Mucosa of rectum (tissue), 2 donors: ENCODE data around the gene ICAM5.

Source experiments
- H3K27ac ChIP-seq, 2 donors: one replicate each; pipeline ENCODE4 v1.7.0; 2013; ENCODE audit warnings: inconsistent platforms in 2 of 2, low read depth in 2 of 2, low read length in 2 of 2
- H3K27me3 ChIP-seq, 2 donors: one replicate each; pipeline ENCODE4 v1.7.0; 2013; ENCODE audit warnings: low read length in 2 of 2; ENCODE audit not compliant: control insufficient read depth in 2 of 2, insufficient read depth in 2 of 2
- H3K36me3 ChIP-seq, 2 donors: one replicate each; pipeline ENCODE4 v1.7.0; 2013; ENCODE audit warnings: low read length in 2 of 2; ENCODE audit not compliant: control insufficient read depth in 2 of 2, insufficient read depth in 2 of 2
- H3K4me1 ChIP-seq, 2 donors: one replicate each; pipeline ENCODE4 v1.7.0; 2013; ENCODE audit warnings: low read length in 2 of 2, mild to moderate bottlenecking in 1 of 2; ENCODE audit not compliant: control insufficient read depth in 2 of 2, insufficient read depth in 2 of 2
- H3K4me3 ChIP-seq, 2 donors: one replicate each; pipeline ENCODE4 v1.7.0; 2013; ENCODE audit warnings: low read length in 2 of 2
- H3K9ac ChIP-seq, 2 donors: one replicate each; pipeline ENCODE4 v1.7.0; 2013; ENCODE audit warnings: low read length in 2 of 2, low read depth in 1 of 2, mild to moderate bottlenecking in 1 of 2
- H3K9me3 ChIP-seq, 2 donors: one replicate each; pipeline ENCODE4 v1.7.0; 2013; ENCODE audit warnings: low read length in 2 of 2; ENCODE audit not compliant: control insufficient read depth in 2 of 2
- donor health status: healthy.
- donor health status: Normal muscosa, but diverticular disease.

Gene ICAM5

GRCh38 chr19:10290876-10291553 lies 1.3 kb downstream of the ICAM5 start:
- Histone ChIP-seq H3K4me1 (peaks cover 43 to 53% of the 10 kb centered on the region in 2 donors), H3K27ac (no peak overlapping the region), H3K9ac (peak overlapping the region in 1 of 2 donors; percentile 11), H3K9me3 (no peaks in the 10 kb centered on the region), H3K27me3 (peaks cover 67 to 73% of the 10 kb centered on the region in 2 donors), H3K4me3 (peak overlapping the region; percentile 51 to 65), H3K36me3 (peaks cover 0 to under 1% of the 10 kb centered on the region in 2 donors)

GRCh38 chr19:10291554-10292205 lies 1.9 kb downstream of the ICAM5 start:
- Histone ChIP-seq H3K27me3 (peaks cover 71 to 73% of the 10 kb centered on the region in 2 donors), H3K36me3 (no peaks in the 10 kb centered on the region), H3K9me3 (no peaks in the 10 kb centered on the region), H3K4me1 (peaks cover 45 to 52% of the 10 kb centered on the region in 2 donors), H3K4me3 (peak overlapping the region; percentile 51 to 65), H3K9ac (peak overlapping the region in 1 of 2 donors; percentile 18), H3K27ac (no peak overlapping the region)

- H3K4me3 ChIP-seq: peak overlapping the region; percentile 51 to 65
- peak overlapping the region in 1 of 2 donors; percentile 18 for H3K9ac ChIP-seq
- H3K27ac ChIP-seq: no peak overlapping the region
- H3K27me3 ChIP-seq: peaks cover 71 to 73% of the 10 kb centered on the region in 2 donors
- H3K36me3 ChIP-seq: no peaks in the 10 kb centered on the region
- H3K9me3 ChIP-seq: no peaks in the 10 kb centered on the region
- H3K4me1 ChIP-seq: peaks cover 42 to 51% of the 10 kb centered on the region in 2 donors
These were observed 2.5 kb downstream of the ICAM5 start for GRCh38 chr19:10292206-10292788.

- H3K9ac ChIP-seq: no peak overlapping the region
- no peak overlapping the region for H3K27ac ChIP-seq
- peaks cover 64 to 66% of the 10 kb centered on the region in 2 donors for H3K27me3 ChIP-seq
- no peaks in the 10 kb centered on the region for H3K9me3 ChIP-seq
- H3K4me3 ChIP-seq: peak overlapping the region; percentile 51 to 65
- peaks cover 37 to 46% of the 10 kb centered on the region in 2 donors for H3K4me1 ChIP-seq
- H3K36me3 ChIP-seq: no peaks in the 10 kb centered on the region
These were observed 3.3 kb downstream of the ICAM5 start for GRCh38 chr19:10292789-10293636.

GRCh38 chr19:10293637-10294367 lies 4.0 kb downstream of the ICAM5 start:
- peaks cover 33 to 45% of the 10 kb centered on the region in 2 donors for H3K4me1 ChIP-seq
- H3K4me3 ChIP-seq: no peak overlapping the region
- no peak overlapping the region for H3K27ac ChIP-seq
- H3K27me3 ChIP-seq: peaks cover 60 to 62% of the 10 kb centered on the region in 2 donors
- H3K36me3 ChIP-seq: no peaks in the 10 kb centered on the region
- H3K9ac ChIP-seq: no peak overlapping the region
- H3K9me3 ChIP-seq: no peaks in the 10 kb centered on the region

- Histone ChIP-seq H3K36me3 (no peaks in the 10 kb centered on the region), H3K27me3 (peaks cover 55 to 57% of the 10 kb centered on the region in 2 donors), H3K27ac (no peak overlapping the region), H3K4me3 (no peak overlapping the region), H3K9me3 (no peaks in the 10 kb centered on the region), H3K9ac (no peak overlapping the region), H3K4me1 (peaks cover 28 to 40% of the 10 kb centered on the region in 2 donors)
These were observed 4.6 kb downstream of the ICAM5 start for GRCh38 chr19:10294368-10294697.

GRCh38 chr19:10295305-10295846 lies 5.6 kb downstream of the ICAM5 start:
- Histone ChIP-seq H3K4me3 (peak overlapping the region; percentile 32 to 71), H3K27me3 (peaks cover 48 to 55% of the 10 kb centered on the region in 2 donors)

GRCh38 chr19:10295847-10296591 lies 6.3 kb downstream of the ICAM5 start:
- H3K4me1 ChIP-seq: peaks cover 17 to 29% of the 10 kb centered on the region in 2 donors

More at GRCh38 chr19:10295305-10295846, 5.6 kb downstream of the ICAM5 start:
- Histone ChIP-seq H3K9me3 (no peaks in the 10 kb centered on the region), H3K27ac (no peak overlapping the region), H3K36me3 (no peaks in the 10 kb centered on the region), H3K4me1 (peaks cover 22 to 35% of the 10 kb centered on the region in 2 donors), H3K9ac (no peak overlapping the region)

More at GRCh38 chr19:10295847-10296591, 6.3 kb downstream of the ICAM5 start:
- Histone ChIP-seq H3K27me3 (peaks cover 41 to 50% of the 10 kb centered on the region in 2 donors), H3K9me3 (no peaks in the 10 kb centered on the region), H3K36me3 (no peaks in the 10 kb centered on the region), H3K9ac (no peak overlapping the region), H3K4me3 (peak overlapping the region; percentile 32 to 71), H3K27ac (no peak overlapping the region)
